ENCODE data around the gene TMPRSS11A.

TMPRSS11A gene

GRCh38 chr4:67963356-67963755 is at the start of gene TMPRSS11A:
Gene TMPRSS11A, minus strand, starts transcription at chr4:67963493. Its CDS starts 100 bp downstream, at chr4:67963393.
- Histone ChIP-seq H3K4me1 (ENCODE audit: insufficient read depth, low read length) (no peaks in the 10 kb centered on the region), H3K4me3 (ENCODE audit: low read length) (no peak within 1 kb of the TSS)

GRCh38 chr4:68011684-68012083 is 48.4 kb upstream of the TMPRSS11A start:
- Histone ChIP-seq H3K4me1 (ENCODE audit: insufficient read depth, low read length) (no peaks in the 10 kb centered on the region), H3K4me3 (ENCODE audit: low read length) (no peak overlapping the region), H3K27me3 (ENCODE audit: insufficient read depth, low read length) (no peaks in the 10 kb centered on the region), H2AFZ (ENCODE audit: low read depth, low read length) (no peak overlapping the region), H3K36me3 (ENCODE audit: insufficient read depth, low read length) (no peaks in the 10 kb centered on the region), H3K9me3 (ENCODE audit: low read length) (no peaks in the 10 kb centered on the region)

More at GRCh38 chr4:67963356-67963755, at the start of gene TMPRSS11A:
- Histone ChIP-seq H3K27me3 (ENCODE audit: insufficient read depth, low read length) (no peaks in the 10 kb centered on the region), H3K9me3 (ENCODE audit: low read length) (no peaks in the 10 kb centered on the region), H2AFZ (ENCODE audit: low read depth, low read length) (no peak within 1 kb of the TSS), H3K36me3 (ENCODE audit: insufficient read depth, low read length) (no peaks in the 10 kb centered on the region)

- Histone ChIP-seq H3K27me3 (ENCODE audit: insufficient read depth, low read length) (no peaks in the 10 kb centered on the region), H3K36me3 (ENCODE audit: insufficient read depth, low read length) (no peaks in the 10 kb centered on the region), H3K4me3 (ENCODE audit: low read length) (no peak overlapping the region), H3K9me3 (ENCODE audit: low read length) (no peaks in the 10 kb centered on the region), H3K4me1 (ENCODE audit: insufficient read depth, low read length) (no peaks in the 10 kb centered on the region), H2AFZ (ENCODE audit: low read depth, low read length) (no peak overlapping the region)
These were observed 39.6 kb upstream of the TMPRSS11A start for GRCh38 chr4:68002906-68003305.

- H3K9me3 ChIP-seq (ENCODE audit: low read length): no peaks in the 10 kb centered on the region
- H2AFZ ChIP-seq (ENCODE audit: low read depth, low read length): no peak overlapping the region
- no peaks in the 10 kb centered on the region for H3K36me3 ChIP-seq (ENCODE audit: insufficient read depth, low read length)
- H3K4me1 ChIP-seq (ENCODE audit: insufficient read depth, low read length): no peaks in the 10 kb centered on the region
- no peaks in the 10 kb centered on the region for H3K27me3 ChIP-seq (ENCODE audit: insufficient read depth, low read length)
- H3K4me3 ChIP-seq (ENCODE audit: low read length): no peak overlapping the region
These were observed 32.8 kb upstream of the TMPRSS11A start for GRCh38 chr4:67996127-67996526.

- H2AFZ ChIP-seq (ENCODE audit: low read depth, low read length): no peak overlapping the region
- no peaks in the 10 kb centered on the region for H3K9me3 ChIP-seq (ENCODE audit: low read length)
- no peaks in the 10 kb centered on the region for H3K36me3 ChIP-seq (ENCODE audit: insufficient read depth, low read length)
- H3K4me3 ChIP-seq (ENCODE audit: low read length): no peak overlapping the region
- H3K27me3 ChIP-seq (ENCODE audit: insufficient read depth, low read length): no peaks in the 10 kb centered on the region
- no peaks in the 10 kb centered on the region for H3K4me1 ChIP-seq (ENCODE audit: insufficient read depth, low read length)
These were observed 25.7 kb upstream of the TMPRSS11A start for GRCh38 chr4:67988991-67989390.

GRCh38 chr4:67983333-67983732 is 20.0 kb upstream of the TMPRSS11A start:
- Histone ChIP-seq H3K4me3 (ENCODE audit: low read length) (no peak overlapping the region), H3K27me3 (ENCODE audit: insufficient read depth, low read length) (no peaks in the 10 kb centered on the region), H3K9me3 (ENCODE audit: low read length) (no peaks in the 10 kb centered on the region), H3K4me1 (ENCODE audit: insufficient read depth, low read length) (no peaks in the 10 kb centered on the region), H3K36me3 (ENCODE audit: insufficient read depth, low read length) (no peaks in the 10 kb centered on the region), H2AFZ (ENCODE audit: low read depth, low read length) (no peak overlapping the region)

GRCh38 chr4:67980512-67980911 is 17.2 kb upstream of the TMPRSS11A start:
- H3K4me3 ChIP-seq (ENCODE audit: low read length): no peak overlapping the region
- H3K36me3 ChIP-seq (ENCODE audit: insufficient read depth, low read length): no peaks in the 10 kb centered on the region
- no peaks in the 10 kb centered on the region for H3K4me1 ChIP-seq (ENCODE audit: insufficient read depth, low read length)

GRCh38 chr4:67973608-67974007 is 10.3 kb upstream of the TMPRSS11A start:
- Histone ChIP-seq H3K4me1 (ENCODE audit: insufficient read depth, low read length) (no peaks in the 10 kb centered on the region), H3K36me3 (ENCODE audit: insufficient read depth, low read length) (no peaks in the 10 kb centered on the region), H3K9me3 (ENCODE audit: low read length) (no peaks in the 10 kb centered on the region), H3K4me3 (ENCODE audit: low read length) (no peak overlapping the region), H2AFZ (ENCODE audit: low read depth, low read length) (no peak overlapping the region), H3K27me3 (ENCODE audit: insufficient read depth, low read length) (no peaks in the 10 kb centered on the region)

More at GRCh38 chr4:67980512-67980911, 17.2 kb upstream of the TMPRSS11A start:
- H3K27me3 ChIP-seq (ENCODE audit: insufficient read depth, low read length): no peaks in the 10 kb centered on the region
- H2AFZ ChIP-seq (ENCODE audit: low read depth, low read length): no peak overlapping the region
- H3K9me3 ChIP-seq (ENCODE audit: low read length): no peaks in the 10 kb centered on the region

- H3K27me3 ChIP-seq (ENCODE audit: insufficient read depth, low read length): no peaks in the 10 kb centered on the region
- H2AFZ ChIP-seq (ENCODE audit: low read depth, low read length): no peak overlapping the region
- H3K9me3 ChIP-seq (ENCODE audit: low read length): no peaks in the 10 kb centered on the region
- no peaks in the 10 kb centered on the region for H3K36me3 ChIP-seq (ENCODE audit: insufficient read depth, low read length)
- no peaks in the 10 kb centered on the region for H3K4me1 ChIP-seq (ENCODE audit: insufficient read depth, low read length)
- no peak overlapping the region for H3K4me3 ChIP-seq (ENCODE audit: low read length)
These were observed 8.4 kb downstream of the TMPRSS11A start for GRCh38 chr4:67954890-67955289.

- Histone ChIP-seq H3K9me3 (ENCODE audit: low read length) (no peaks in the 10 kb centered on the region), H3K4me1 (ENCODE audit: insufficient read depth, low read length) (no peaks in the 10 kb centered on the region), H3K4me3 (ENCODE audit: low read length) (no peak overlapping the region), H2AFZ (ENCODE audit: low read depth, low read length) (no peak overlapping the region), H3K27me3 (ENCODE audit: insufficient read depth, low read length) (no peaks in the 10 kb centered on the region), H3K36me3 (ENCODE audit: insufficient read depth, low read length) (no peaks in the 10 kb centered on the region)
These were observed 22.2 kb downstream of the TMPRSS11A start for GRCh38 chr4:67941074-67941473.

- H3K9me3 ChIP-seq (ENCODE audit: low read length): no peaks in the 10 kb centered on the region
- no peak overlapping the region for H3K4me3 ChIP-seq (ENCODE audit: low read length)
- no peaks in the 10 kb centered on the region for H3K36me3 ChIP-seq (ENCODE audit: insufficient read depth, low read length)
- no peaks in the 10 kb centered on the region for H3K27me3 ChIP-seq (ENCODE audit: insufficient read depth, low read length)
- H3K4me1 ChIP-seq (ENCODE audit: insufficient read depth, low read length): no peaks in the 10 kb centered on the region
- H2AFZ ChIP-seq (ENCODE audit: low read depth, low read length): no peak overlapping the region
These were observed 22.8 kb downstream of the TMPRSS11A start for GRCh38 chr4:67940506-67940905.

- H3K9me3 ChIP-seq (ENCODE audit: low read length): no peaks in the 10 kb centered on the region
These were observed 24.1 kb downstream of the TMPRSS11A start for GRCh38 chr4:67939195-67939594.

GRCh38 chr4:67935888-67936287 is 27.4 kb downstream of the TMPRSS11A start:
- no peaks in the 10 kb centered on the region for H3K36me3 ChIP-seq (ENCODE audit: insufficient read depth, low read length)
- H3K27me3 ChIP-seq (ENCODE audit: insufficient read depth, low read length): no peaks in the 10 kb centered on the region
- no peak overlapping the region for H2AFZ ChIP-seq (ENCODE audit: low read depth, low read length)
- H3K9me3 ChIP-seq (ENCODE audit: low read length): no peaks in the 10 kb centered on the region
- no peaks in the 10 kb centered on the region for H3K4me1 ChIP-seq (ENCODE audit: insufficient read depth, low read length)
- no peak overlapping the region for H3K4me3 ChIP-seq (ENCODE audit: low read length)

More at GRCh38 chr4:67939195-67939594, 24.1 kb downstream of the TMPRSS11A start:
- no peaks in the 10 kb centered on the region for H3K36me3 ChIP-seq (ENCODE audit: insufficient read depth, low read length)
- H3K4me1 ChIP-seq (ENCODE audit: insufficient read depth, low read length): no peaks in the 10 kb centered on the region
- H3K4me3 ChIP-seq (ENCODE audit: low read length): no peak overlapping the region
- no peak overlapping the region for H2AFZ ChIP-seq (ENCODE audit: low read depth, low read length)
- no peaks in the 10 kb centered on the region for H3K27me3 ChIP-seq (ENCODE audit: insufficient read depth, low read length)

- Histone ChIP-seq H3K4me1 (ENCODE audit: insufficient read depth, low read length) (no peaks in the 10 kb centered on the region), H3K36me3 (ENCODE audit: insufficient read depth, low read length) (no peaks in the 10 kb centered on the region), H3K9me3 (ENCODE audit: low read length) (no peaks in the 10 kb centered on the region), H3K27me3 (ENCODE audit: insufficient read depth, low read length) (no peaks in the 10 kb centered on the region), H2AFZ (ENCODE audit: low read depth, low read length) (no peak overlapping the region), H3K4me3 (ENCODE audit: low read length) (no peak overlapping the region)
These were observed 28.7 kb downstream of the TMPRSS11A start for GRCh38 chr4:67934628-67935027.

All from neuron (in vitro differentiated cells).